ENCODE data around the gene CTU1.
"Not testable (repeated sequence)": the region's sequence is repeated elsewhere in the genome, so short reads cannot be mapped to it uniquely, and the experiment has no call there.

CTU1 gene

DNA sequence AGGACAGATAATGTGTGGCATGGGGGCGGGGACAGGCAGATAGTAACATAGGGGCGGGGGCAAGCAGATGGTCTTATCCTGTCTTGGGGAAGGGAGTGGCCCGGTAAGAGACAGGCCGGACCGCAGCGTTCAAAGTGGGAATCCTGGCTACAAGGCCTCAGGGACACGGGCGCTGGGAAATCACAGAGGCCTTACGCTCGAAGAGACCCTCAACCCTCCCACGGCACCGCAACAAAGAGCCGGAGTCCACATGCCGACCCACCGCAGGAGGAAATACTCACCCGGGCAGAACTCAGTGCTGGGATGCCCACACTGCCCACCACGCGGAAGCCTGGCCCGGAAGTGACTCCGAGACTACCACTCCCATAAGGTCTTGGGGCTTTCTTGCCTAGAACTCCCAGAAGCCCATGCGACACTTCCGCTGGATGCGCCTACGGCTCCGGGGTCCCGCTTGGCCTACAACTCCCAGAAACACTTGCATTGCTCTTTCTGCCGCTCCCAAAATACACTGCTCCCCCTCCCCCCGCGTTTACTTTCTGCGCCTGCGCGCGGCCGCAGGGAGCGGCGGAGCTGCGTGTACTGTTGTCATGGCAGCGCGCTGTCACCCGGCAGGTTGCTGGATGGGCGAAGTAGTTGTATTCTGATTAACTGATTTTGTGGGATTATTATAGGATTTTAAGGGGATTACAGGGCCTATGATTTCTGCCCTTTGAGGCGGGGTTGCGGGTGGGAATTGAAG, at the start of gene CTU1:
TSS of gene CTU1 (minus strand) at position 344 of the 739 bp plus-strand sequence. CDS start 3,840 bp downstream, outside the sequence.
- DNase-seq, result peak; percentile 95

DNA sequence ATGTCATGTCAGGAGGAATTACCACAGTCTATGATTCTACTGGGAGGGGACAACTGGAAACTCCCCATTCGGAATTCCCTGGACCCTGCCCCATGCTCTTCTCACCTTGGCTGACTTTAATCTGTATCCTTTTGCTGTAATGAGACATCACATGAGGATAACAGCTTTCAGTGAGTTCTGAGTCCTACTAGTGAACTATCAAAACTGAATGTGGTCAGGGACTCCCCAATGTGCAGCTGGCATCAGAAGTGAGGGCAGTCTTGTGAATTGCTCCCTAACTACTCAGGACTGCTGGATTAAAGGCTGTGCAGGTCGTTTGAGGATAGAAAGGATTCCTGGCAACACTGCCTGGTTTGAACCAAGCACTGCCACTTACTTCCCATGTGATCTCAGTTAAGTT, 49.1 kb upstream of the CTU1 start:
- no peak for DNase-seq

DNA sequence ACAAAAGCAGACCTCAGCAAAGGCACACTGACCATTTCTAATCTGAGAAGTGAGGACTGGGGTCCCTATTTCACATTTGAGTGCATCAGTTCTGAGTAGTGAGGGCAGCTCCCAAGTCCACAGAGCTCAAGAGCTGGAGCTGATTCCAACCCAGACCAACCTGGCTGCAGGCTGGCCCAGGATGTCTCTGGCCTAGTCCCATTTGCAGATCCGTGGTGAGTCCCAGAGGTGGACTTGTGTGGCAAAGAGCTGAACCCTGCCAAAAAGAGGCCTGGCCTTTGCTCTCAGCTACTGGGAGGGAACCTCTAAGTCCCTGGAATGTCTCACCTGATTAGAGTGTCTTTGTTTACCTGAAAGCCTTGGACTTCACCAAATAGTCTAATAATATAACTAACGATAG, 48.5 kb upstream of the CTU1 start:
- no peak for DNase-seq

DNA sequence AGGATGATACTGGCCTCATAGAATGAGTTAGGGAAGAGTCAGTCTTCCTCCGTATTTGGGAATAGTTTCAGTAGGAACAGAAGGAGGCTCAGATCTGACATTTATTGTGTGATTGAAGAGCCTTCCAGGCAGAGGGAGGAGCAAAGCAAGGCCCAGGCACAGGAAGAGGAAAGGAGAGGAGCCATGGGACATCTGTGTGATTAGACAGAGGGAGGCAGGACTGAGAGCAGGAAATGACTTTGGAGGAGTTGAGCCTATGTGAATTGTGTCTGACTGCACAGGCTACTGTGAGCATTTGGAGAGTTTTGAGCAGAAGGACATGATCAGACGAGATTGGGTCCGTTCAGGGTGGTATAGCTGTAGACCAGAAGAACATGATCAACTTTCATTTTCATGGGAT, 42.4 kb upstream of the CTU1 start:
- DNase-seq, result no peak

DNA sequence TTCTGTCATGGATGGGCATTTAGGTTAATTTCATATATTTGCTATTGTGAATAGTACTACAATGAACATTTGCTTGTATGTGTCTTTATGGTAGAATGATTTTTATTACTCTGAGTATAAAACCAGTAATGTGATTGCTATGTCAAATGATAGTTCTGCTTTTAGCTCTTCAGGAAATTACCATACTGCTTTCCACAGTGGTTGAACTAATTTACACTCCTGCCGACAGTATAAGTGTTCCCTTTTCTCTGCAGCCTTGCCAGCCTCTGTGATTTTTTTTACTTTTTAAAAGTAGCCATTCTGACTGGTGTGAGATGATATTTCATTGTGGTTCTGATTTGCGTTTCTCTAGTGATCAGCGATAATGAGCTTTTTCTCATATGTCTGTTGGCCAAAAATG, 40.4 kb upstream of the CTU1 start:
- DNase-seq, result no peak

DNA sequence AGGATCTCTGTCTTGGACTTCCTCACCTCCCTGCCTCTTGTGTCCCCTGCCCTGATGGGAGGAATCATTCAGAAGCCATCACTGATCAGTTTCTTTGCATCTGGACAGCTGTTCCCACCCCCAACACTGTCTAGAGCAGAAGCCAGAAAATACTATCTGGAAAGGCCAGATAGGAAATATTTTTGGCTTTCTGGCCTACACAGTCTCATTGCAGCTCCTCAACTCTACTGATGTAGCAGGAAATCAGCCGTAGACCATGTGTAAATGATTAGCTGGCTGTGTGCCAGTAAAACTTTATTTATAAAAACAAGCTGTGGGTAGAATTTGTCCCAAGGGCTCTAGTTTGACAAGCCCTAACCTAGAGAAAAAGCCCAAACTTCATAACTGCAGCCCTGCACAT, 39.5 kb upstream of the CTU1 start:
- no peak for DNase-seq

DNA sequence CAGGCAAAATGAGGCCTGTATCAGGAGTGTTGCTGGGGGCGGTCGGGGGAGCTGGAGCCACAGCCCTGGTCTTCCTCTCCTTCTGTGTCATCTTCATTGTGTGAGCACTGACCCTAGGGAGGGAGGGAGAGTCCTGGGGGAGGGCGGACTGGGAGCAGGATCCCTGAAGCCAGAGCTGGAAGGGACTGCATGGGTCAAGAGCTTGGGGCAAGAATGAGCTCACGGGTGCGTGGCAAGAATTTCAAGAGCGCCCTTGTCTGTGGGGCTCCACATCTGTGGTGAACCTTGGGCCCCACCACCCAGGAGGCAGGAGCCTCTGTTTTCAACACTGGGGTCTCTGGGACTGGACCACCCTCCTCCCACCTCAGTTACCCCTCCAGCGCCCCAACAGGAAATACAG, 38.5 kb upstream of the CTU1 start:
- DNase-seq, result no peak

DNA sequence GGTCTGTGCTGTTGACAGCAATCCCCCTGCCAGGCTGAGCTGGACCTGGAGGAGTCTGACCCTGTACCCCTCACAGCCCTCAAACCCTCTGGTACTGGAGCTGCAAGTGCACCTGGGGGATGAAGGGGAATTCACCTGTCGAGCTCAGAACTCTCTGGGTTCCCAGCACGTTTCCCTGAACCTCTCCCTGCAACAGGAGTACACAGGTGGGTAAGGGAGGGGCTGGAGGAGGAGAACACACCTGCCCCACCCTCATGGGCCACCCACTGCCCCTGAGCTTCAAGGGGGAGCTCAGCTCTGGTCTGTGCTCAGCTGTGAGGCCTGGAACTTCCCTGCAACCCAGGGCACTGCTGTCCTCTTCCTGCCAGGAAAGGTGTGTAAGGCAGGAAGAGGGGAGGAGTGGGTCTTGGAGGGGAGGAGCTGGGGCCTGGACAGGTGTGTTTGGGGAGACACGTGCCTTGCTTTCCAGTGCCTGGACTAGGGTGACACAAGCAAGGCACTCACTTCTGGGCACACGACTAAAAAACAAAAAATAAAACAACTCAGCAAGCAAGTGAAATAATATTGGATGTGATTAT, 37.8 kb upstream of the CTU1 start:
- no peak for DNase-seq

DNA sequence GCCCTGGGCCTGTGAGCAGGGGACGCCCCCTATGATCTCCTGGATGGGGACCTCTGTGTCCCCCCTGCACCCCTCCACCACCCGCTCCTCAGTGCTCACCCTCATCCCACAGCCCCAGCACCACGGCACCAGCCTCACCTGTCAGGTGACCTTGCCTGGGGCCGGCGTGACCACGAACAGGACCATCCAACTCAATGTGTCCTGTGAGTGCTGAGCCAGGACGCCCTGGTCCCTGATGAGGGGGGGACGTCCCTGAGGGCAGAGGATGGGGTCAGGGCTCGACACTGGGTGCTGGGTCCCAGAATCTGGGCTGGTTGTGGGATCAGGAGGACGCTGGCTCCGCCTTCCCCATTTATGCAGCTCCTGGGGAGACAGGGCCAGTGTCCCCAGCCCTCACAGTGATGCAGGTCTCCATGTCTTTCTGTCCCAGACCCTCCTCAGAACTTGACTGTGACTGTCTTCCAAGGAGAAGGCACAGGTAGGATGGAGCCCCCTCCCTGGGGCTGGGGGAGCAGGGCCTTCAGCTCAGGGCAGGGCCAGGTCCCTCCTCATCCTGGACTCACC, 36.4 kb upstream of the CTU1 start:
- DNase-seq, result no peak

DNA sequence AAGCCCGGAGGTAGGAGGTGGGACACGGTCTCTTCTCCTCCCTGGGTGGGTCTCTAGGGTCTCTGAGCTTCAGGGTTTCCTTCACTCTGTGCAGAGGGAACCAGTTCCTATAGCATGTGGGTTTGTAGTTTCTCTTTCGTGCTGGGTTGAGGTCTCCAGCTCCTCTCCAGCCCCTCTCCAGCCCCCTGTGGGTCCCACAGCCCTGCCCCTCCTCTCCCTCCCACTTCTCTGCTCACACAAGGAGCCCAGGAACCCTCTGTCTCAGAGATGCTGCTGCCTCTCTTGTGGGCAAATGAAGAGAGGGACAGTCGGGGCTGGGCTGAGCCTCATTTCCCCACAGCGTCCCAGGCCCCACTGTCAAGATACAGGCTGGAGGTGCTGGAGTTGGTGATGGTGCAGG, 35.3 kb upstream of the CTU1 start:
- DNase-seq, result no peak

DNA sequence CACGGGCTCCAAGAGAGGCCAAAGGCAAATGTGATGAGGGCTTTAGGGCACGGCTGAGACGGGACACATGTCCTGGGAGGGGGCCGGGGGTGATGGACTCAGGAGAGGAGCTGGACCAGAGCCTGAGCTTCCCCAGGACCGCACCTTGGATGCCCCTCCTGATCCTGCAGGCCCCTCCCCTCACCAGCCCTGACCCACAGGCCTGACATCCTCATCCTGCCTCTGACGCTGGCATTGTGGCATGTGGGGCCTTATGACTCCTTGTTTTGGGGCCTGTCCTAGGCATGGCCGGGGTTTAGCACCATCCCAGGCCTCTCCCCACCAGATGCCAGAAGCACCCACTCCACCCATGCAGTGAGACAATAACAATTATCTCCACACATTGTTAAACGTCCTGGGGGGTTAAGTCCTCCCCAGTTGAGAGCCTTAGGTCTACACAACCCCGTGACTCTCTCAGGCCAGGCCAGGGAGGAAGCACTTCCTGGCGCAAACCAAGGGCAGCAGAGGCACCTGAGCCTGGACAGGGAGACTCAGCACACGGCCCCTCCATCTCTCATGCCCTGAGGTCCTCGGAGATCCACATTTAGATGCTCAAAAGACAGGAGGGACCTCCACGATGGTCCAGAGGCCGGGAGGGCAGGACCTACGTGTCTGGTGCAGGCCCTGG, 34.7 kb upstream of the CTU1 start:
- DNase-seq, result not testable (repeated sequence)

DNA sequence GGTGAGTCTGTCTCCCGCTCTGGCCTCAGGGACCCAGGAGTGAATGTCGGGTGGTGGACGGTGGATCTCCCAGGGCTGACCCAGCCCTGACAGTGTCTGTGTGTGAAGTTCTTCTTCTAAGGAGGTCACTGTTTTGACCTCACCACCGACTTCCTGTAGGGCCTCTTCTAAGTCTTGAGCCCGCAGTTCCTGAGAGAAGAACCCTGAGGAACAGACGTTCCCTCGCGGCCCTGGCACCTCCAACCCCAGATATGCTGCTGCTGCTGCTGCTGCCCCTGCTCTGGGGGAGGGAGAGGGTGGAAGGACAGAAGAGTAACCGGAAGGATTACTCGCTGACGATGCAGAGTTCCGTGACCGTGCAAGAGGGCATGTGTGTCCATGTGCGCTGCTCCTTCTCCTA, 33.9 kb upstream of the CTU1 start, which contains the start of gene SIGLEC7:
TSS of gene SIGLEC7 (plus strand) at position 183 of the 400 bp plus-strand sequence. CDS start at position 252, 69 bp downstream.
- no peak for DNase-seq

DNA sequence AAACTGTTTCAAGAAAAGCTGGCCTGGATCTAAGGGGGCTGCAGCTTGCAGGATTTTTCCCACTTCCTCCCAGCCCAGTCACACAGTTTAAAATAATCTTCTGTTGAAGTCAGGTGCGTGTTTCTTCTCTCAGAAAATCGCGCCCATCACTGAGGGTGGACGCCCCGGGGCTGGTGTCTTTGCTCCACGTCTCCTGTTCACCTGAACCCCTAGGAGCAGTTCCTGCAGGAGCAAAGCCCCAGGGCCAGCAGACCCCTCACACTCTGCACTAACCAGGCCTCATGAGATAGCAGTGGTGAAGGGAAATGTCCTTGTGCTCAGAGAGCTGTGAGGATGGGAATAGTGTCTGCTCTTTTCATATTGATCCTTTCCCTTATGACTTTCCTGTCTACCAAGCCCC, 33.0 kb upstream of the CTU1 start:
- DNase-seq, result no peak

DNA sequence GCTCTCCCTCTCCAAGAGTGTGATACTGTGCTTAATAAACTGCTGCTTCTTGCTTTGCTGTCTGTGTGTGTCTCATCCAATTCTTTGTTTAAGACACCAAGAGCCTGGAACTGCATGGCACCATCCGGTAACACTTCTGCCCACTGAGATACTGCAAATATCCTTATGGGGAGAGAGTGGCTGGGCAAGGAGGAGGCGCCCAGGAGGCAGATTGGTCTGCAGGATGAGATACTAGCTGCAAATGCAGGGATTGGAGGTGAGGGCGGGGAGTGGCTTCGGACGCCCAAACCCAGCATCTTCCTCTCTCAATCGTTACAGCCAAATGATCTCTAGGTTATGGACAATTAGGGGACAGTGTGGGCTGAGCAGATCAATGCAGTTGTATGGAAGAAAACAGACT, 32.2 kb upstream of the CTU1 start:
- DNase-seq, result no peak

DNA sequence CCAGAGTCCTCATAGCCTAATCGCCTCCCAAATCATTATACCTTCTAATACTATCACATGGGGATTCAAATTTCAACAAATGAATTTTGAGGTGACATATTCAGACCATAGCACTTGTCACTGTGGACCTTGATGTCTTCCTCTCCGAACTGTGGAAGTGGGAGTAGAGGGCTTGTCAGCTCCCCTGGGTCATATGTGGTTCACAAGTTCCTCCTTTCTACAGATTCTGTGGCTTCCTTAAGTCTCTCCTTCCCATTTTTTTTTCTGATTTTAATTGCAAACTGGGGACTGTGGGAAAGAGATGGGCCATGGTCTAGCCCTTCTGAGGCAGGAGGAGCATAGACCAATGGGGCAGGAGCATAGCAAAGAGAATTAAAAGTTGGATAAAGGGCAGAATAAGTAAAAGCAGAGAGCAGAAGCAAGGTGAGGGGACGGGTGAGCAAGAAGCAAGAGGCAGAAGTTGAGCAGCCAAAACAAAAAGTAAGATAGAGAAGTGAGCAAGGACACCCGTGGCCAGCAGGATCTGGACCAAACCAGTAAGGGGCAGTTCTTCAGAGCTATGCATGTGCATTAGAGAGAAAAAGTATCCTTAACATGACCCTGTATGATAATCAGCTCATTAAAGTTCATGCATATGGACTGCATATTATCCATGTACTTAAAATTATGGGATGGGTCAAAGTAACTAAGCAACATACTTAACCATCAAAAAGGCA, 31.2 kb upstream of the CTU1 start:
- no peak for DNase-seq

DNA sequence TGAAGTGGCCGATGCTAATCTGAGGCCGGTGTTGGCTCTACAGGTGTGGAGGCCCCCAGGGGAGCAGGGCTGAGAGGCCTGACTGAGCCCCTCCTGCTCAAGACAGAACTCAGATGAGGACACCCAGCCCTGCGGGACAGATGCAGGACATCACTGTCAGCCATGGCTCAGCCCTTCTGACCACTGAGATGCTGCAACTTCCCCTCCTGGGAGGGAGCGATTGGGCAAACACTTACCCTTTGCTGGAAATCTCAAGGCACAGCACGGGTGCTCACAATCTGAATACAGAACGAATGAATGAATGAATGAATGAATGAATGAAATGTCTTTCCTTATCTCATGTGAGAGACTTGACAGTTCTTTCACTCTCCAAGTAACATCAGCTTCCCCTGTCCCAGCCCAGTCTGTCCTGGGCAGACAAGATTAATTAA, 30.4 kb upstream of the CTU1 start:
- no peak for DNase-seq

DNA sequence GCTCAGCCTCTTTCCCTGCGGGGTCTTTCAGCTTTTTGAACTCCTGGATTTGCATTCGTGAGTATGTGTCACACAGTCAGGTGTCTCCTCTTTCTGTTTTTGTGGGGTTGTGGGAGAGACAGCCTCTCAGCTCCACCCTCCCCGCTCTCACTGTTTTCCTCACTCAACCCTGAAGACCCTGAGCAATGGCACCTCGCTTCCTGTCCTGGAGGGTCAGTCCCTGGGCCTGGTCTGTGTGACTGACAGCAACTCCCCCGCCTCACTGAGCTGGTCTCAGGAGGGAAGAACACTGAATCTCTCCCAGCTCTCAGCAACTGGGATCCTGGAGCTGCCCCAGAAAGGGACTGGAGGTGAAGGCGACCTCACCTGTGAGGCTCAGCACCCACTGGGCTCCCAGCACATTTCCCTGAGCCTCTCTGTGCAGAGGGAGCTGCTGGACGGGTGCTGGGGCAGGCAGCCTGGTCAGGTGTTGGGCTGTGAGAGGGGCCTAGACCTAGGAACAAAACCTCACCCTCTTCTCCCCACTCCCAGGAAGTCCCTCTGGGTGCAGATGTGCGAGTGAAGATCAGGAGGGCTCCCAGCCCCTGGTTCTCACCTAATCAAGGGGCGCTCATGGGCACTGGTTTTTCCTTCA, 29.7 kb upstream of the CTU1 start:
- no peak for DNase-seq

DNA sequence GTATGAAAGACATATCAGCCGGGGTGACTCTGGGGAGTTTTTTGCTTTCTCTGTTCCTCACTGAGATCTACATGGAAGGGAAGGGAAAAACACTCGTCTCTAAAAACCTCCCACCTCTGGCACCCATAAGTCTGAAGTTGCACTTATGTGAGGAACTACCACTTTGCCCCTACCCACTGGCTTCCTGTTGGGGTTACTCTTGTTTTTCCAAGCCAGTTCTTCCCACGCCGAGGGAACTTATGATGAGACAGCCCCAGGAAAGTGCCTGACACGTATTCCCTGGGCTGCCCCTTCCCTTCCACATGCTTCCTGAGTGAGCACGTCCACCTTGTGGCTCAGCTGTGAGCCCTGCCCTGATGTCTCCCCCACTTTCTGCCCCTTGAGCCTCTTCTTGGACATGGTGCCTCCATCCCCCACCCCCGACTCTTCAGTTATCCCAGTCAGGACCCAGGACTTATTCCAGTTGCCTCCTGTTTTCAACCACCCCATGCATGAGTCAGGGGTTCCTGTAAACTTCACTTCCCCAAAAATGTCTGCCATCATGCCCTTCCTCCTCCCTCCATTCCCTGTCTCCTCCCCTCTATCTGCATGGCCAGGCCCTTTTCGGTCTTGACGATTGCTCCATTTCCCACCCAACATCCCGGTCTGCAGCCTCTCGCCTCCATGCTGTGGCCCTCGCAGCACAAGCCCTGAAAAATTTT, 28.8 kb upstream of the CTU1 start:
- DNase-seq, result no peak

DNA sequence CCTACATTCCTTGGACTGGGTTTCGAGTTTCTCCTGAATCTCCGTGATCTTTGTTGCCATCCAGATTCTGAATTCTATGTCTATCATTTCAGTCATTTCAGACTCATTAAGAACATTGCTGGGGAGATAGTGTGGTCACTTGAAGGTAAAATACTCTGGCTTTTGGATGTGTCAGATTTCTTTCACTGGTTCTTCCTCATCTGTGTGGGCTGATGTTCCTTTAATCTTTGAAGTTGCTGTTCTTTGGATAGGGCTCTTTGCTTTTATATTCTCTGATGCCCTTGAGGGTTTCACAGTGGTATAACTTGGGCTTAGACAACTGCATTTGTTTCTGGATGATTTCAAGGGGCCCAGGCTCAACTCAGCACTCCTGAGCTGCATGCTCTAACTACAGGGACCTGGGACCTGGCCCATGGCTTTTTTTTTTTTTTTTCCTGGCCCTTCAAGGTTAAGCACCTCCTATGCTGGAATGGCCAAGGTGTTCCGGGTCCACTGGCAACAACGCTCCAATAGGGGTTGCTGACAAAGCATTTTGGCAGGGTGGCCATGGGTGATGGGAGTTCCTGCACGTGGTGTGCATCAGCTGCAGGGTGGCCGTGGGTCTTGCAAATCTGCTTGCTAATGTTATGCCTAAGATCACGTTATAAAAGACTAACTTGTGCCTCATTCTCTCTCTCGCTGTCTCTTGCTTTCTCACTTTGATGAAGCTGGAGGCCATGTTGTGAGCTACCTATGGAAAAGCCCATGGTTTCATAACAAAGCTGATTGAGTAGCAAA, 28.0 kb upstream of the CTU1 start:
- DNase-seq, result no peak

DNA sequence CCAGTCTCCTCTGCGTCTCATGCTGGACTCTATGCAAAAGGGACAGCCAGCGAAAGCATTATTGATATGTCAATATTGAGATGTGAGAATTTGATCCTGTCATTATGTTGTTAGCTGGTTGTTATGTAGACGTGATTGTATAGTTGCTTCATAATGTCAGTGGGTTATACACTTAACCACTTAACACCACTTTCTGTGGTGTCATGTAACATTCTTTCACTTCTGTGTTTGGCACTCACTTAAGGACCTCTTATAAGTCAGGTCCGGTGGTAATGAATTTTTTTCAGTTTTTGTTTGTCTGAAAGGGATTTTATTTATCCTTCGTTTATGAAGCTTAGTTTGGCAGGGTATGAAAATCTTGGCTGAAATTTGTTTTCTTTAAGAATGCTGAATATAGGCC, 26.8 kb upstream of the CTU1 start:
- no peak for DNase-seq

All from cerebellar nuclear complex (tissue), 1 donor.